ENCODE data around the gene DEAF1.

Gene DEAF1

GRCh38 chr11:640021-640706, 54.9 kb downstream of the DEAF1 start:
- no peak for DNase-seq

GRCh38 chr11:639332-639955, 55.6 kb downstream of the DEAF1 start:
- DNase-seq = no peak

GRCh38 chr11:638631-639331, 56.2 kb downstream of the DEAF1 start:
- no peak for DNase-seq

GRCh38 chr11:637593-638521, 57.2 kb downstream of the DEAF1 start:
- DNase-seq = no peak

- DNase-seq = no peak
Observed at GRCh38 chr11:637333-637592, 57.8 kb downstream of the DEAF1 start.

GRCh38 chr11:636511-637332, 58.3 kb downstream of the DEAF1 start, which contains the start of gene DRD4:
DRD4 (plus strand) TSS chr11:637269; CDS start chr11:637305, 36 bp downstream.
- DNase-seq = no peak

DNA sequence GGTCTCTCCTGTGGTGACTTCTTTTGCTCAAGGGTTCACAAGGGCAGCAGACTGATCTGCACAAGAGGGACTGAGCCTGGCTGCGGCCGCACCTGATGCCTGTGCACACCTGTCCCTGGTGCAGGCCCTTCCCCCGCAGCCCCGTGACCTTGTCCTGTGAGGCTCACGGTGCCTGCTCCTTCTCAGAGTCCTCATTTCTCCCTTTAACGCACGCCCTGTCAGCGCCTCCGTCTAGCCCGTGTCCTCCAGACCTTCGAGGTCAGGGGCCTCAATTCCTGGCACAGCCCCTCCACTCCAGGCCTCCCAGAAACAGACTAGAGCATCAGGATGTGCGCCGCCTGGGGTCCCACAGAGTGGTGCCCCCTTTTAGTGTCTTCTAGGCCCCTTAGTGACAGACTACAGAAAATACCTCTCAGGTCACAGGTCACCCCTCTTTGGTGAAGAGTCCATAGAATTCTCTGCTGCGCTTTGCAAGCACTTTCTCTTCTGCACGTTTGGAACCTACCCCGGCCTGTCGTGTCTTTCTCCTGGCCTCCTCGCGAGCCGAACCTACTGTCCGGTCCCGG, 59.0 kb downstream of the DEAF1 start:
- DNase-seq = no peak

DNA sequence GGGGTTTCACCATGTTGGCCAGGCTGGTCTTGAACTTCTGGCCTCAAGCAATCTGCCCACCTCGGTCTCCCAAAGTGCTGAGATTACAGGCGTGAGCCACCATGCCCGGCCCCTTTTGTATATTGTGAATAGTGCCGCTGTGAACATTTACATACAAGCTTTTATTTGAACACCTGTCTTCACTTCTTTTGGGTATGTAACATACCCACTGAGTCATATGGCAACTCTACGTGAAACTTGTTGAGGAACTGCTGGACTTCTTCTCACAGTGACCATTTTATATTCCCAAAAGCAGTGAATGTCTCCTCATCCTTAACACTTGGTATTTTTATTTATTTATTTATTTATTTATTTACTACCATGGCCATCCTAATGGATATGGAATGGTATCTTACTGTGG, 64.2 kb downstream of the DEAF1 start:
- DNase-seq = no peak

DNA sequence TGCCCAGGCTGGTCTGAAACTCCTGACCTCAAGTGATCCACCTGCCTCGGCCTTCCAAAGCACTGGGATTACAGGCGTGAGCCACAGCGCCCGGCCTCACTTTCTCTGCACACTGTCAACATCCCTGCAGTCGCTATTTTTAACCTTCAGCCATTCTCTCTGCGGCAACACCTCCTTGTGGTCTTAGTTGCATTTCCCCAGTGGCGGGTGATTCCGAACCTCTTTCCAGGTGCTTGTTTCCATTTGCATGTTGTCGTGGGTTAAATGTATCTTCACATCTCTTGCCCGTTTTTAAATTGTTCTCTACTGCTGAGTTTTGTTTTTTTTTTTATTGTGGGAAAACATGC, 65.8 kb downstream of the DEAF1 start:
- no peak for DNase-seq

GRCh38 chr11:628056-628455, 67.0 kb downstream of the DEAF1 start:
- DNase-seq = no peak

GRCh38 chr11:627308-627576, 67.8 kb downstream of the DEAF1 start:
- DNase-seq = no peak

GRCh38 chr11:626475-627307, 68.3 kb downstream of the DEAF1 start, which contains the start of gene SCT:
SCT (minus strand) TSS chr11:627181; CDS start chr11:627143, 38 bp downstream.
- DNase-seq = no peak

DNA sequence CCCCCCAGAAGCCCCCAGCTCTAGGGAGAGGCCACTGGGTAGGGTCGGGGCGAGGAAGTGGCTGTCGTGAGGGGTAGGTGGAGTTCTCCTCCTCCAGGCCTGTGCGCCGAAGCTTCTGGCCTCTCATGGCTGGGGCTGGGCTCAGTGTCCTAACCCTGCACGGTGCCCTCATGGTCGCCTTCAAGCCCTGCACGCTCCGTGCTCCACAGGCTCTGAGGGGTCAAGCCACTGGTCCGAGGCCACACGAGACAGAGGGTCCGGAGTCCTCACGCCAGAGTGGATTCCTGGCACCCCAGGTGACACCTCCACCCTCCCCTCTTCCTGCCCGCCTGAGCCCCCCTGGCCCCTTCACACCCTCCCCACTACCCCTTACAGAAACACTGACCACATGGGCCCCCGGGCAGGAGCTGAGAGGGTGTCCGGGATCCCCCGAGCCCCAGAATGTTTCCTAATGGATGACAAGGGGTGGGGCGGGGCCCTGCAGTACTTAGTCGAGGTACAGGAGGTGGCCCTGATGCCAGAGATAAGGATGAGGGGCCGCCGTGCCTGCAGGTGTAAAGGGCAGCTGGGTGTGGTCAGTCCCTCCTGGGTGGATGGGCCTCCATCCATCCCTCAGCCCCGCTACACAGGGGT, 69.3 kb downstream of the DEAF1 start:
- DNase-seq = no peak

DNA sequence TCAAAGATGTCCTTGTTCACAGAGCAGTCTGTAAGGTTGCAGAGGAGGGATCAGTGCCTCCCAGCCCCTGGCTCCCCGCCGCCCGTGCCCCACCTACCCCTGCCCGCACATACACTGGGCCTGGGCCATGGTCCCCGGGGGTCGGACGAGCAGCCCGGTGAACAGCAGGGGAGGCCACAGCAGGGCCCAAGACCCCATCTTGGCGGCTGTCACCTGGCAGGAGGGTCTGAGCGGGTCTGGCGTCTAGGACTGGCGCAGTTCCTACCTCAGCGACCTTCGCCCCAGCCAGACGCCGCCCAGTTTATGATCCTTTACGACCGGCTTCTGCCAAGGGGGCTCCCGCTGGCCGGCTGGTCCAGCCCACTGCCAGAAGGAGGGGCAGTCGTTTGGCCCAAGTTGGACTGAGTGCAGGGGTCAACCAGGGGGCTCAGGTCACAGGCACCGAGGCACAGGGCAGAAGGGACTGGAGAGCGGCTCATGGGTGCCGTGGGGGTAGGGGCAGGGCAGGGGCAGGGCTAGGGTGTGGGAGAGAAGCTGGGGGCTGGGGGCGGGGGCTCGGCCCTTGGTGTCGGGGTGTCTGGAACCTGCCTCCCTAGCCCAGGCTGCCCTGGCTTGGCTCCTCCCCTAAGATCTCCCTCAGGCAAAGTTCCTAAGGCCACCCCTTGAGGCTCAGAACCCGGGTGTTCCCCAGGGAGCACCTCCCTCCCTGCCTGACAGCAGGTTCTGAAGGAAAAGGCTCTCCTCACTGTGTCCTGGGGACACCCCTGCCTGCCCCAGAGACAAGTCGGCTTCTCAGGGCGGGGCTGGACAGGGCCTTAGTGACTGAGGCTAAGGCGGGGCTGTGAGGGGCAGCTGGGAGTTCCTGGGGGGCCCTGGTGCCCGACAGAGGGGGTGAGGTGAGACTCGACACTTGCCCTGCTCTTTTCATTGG, 70.1 kb downstream of the DEAF1 start, which contains the start of gene CDHR5:
Gene CDHR5, minus strand, starts transcription at position 251 of the 931 bp plus-strand sequence. Its CDS starts 53 bp downstream, at position 198.
- DNase-seq = no peak

GRCh38 chr11:623999-624704, 70.9 kb downstream of the DEAF1 start:
- DNase-seq = no peak

GRCh38 chr11:623349-623869, 71.6 kb downstream of the DEAF1 start:
- DNase-seq = no peak

- no peak for DNase-seq
Observed at GRCh38 chr11:621838-622237, 73.2 kb downstream of the DEAF1 start.
